WERI-Rb-1 (cell line): ENCODE measurements around the gene ZIK1.

ENCODE experiments used
- DNase-seq: peaks from one replicate; pipeline ENCODE4 v3.0.0-alpha.2; 2020
- H3K27ac ChIP-seq: fragments of 250-450 bp; sonication (Bioruptor Pico); 2 replicates; pipeline ENCODE4 v1.5.1; 2020; ENCODE audit warnings: mild to moderate bottlenecking, moderate library complexity
- H3K27me3 ChIP-seq: fragments of 250-450 bp; sonication (Bioruptor Pico); 2 replicates; pipeline ENCODE4 v1.5.1; 2021; ENCODE audit warnings: mild to moderate bottlenecking, low read depth, moderate library complexity; ENCODE audit not compliant: insufficient read depth, severe bottlenecking
- H3K36me3 ChIP-seq: fragments of 250-450 bp; sonication (Bioruptor Pico); 2 replicates; pipeline ENCODE4 v1.5.1; 2020; ENCODE audit warnings: mild to moderate bottlenecking, moderate library complexity
- H3K4me3 ChIP-seq: 2 replicates; pipeline ENCODE4 v1.5.1; 2011; ENCODE audit warnings: low read depth, mild to moderate bottlenecking, control low read depth, low read length
- H3K9me3 ChIP-seq: fragments of 250-450 bp; sonication (Bioruptor Pico); 2 replicates; pipeline ENCODE4 v1.5.1; 2021; ENCODE audit warnings: mild to moderate bottlenecking, moderate library complexity; ENCODE audit not compliant: severe bottlenecking
- CTCF ChIP-seq: IDR thresholded peaks from 2 replicates; pipeline ENCODE4 v1.5.1; 2011; ENCODE audit warnings: low read depth, mild to moderate bottlenecking, control low read depth, inconsistent platforms, low read length

The ZIK1 gene

DNA sequence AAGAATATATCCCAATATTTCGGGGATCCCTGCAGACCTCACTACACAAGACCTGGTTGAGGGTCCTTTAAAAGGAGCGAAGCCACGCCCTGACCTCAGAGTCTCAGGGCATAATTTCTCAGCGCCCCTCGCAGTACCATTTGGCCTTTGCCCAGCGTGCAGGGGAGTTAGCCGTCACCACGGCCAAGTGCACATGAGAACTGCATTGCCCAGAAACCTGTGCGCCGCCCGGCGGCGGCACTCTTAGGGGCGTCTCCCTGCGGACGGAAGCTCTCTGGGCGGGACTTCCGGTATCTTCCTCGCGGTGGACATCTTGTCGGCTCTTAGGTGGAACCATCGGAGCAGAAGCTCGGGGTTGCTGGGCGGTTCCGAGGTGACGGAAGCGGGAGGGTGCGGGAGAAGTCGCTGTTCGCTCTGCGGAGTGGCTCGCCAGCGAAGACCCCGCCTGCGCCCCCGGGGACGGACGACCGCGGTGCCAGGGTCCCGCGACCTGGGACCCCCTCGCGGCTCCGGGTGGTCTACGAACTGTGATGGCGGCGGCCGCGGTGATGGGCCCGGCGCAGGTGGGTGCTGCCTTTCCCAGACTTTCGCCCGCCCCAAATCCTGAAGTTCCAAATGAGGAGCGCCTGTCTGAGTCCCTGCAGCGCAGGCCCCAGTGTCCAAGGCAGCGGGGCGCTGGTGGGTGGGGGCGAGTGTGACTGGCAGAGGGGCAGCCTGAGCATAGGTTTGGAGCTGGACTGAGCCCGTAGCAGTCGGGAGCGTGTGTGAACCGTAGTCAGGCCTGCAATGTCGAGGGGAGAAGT lies 30.2 kb downstream of the ZIK1 start, which contains the start of gene ZNF134:
Gene ZNF134 (plus strand): TSS at position 302 of the 803 bp plus-strand sequence. CDS start 5,227 bp downstream, outside the sequence.
- Histone ChIP-seq H3K27ac (peak within 1 kb of the TSS; percentile 73), H3K27me3 (no peaks in the 10 kb centered on the region), H3K4me3 (peak within 1 kb of the TSS; percentile 99), H3K36me3 (peaks cover 46% of the 10 kb centered on the region), H3K9me3 (peaks cover 11% of the 10 kb centered on the region)
- DNase-seq = peak; percentile 92
- TF ChIP-seq CTCF = no peak

- no peak for TF ChIP-seq CTCF
- no peak for DNase-seq
- Histone ChIP-seq H3K27ac (no peak overlapping the region), H3K27me3 (no peaks in the 10 kb centered on the region), H3K36me3 (peaks cover 58% of the 10 kb centered on the region), H3K4me3 (no peak overlapping the region), H3K9me3 (peaks cover 23% of the 10 kb centered on the region)
Measured at GRCh38 chr19:57615346-57615745, 31.4 kb downstream of the ZIK1 start.

GRCh38 chr19:57620673-57621348 lies 36.9 kb downstream of the ZIK1 start:
- H3K27ac ChIP-seq = no peak overlapping the region
- TF ChIP-seq CTCF = no peak
- H3K36me3 ChIP-seq = peaks cover 85% of the 10 kb centered on the region
- H3K4me3 ChIP-seq = no peak overlapping the region
- no peak for DNase-seq
- H3K27me3 ChIP-seq = no peaks in the 10 kb centered on the region
- peaks cover 29% of the 10 kb centered on the region for H3K9me3 ChIP-seq

DNA sequence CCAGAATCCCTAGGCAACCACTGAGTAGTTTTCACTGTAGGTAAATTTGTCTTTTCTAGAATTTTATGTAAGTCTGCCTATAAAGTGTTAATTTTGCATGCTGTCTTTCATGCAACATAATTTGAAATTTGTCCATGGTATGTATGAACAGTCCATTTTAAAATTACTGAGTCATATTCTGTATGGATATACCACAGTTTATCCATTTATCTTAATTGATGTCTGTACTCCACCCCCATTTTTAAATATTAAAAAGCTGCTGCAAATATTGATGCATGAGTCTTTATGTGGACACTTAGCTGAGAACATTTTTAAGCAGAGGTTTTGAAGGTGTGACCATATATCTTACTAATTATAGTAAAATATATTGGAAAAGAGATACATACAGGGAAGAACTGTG lies 39.1 kb downstream of the ZIK1 start:
- no peak for DNase-seq
- Histone ChIP-seq H3K4me3 (no peak overlapping the region), H3K27me3 (no peaks in the 10 kb centered on the region), H3K27ac (no peak overlapping the region), H3K9me3 (peaks cover 29% of the 10 kb centered on the region), H3K36me3 (peaks cover 62% of the 10 kb centered on the region)
- TF ChIP-seq CTCF = no peak

DNA sequence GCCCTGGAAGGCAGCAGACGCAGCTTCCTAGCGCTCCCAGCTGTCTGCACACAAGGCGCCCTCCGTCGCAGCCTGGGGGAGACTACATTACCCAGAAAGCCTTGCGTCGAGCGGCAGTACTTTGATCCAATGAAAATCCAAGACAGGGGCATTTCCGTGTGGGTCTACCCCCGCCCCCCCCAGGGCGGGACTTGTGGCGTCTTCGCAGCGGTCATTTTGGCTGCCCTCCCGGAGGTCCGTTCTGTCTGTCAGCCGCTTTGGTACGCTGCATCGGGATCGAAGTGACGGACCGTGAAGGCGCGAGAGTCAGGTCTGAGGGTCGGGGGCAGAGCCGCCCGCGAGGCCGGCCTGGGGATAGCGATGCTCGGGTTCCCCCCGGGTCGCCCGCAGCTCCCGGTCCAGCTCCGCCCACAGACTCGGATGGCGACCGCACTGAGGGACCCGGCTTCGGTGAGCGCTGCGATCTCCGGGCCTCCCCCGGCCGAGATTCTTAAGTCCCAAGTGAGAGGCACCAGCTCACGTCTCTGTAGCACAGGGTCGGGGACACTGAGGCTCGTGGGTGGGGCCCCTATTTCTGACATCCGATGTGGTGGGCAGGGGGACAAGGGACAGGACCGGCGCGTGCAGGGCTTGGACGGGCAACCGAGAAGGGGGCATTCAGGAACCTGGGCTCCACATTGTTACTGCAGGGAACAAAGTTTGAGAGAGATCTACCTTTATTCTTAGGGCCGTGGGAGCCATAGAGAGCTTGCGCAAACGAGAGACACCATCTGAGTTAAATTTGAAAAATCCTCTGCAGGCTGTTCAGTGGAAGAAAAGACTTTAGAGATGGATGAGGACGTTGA lies 49.3 kb downstream of the ZIK1 start, which contains the start of gene ZNF211:
Gene ZNF211 (plus strand): TSS at position 182 of the 845 bp plus-strand sequence. CDS start 179 bp downstream, at position 361.
- TF ChIP-seq CTCF = no peak
- DNase-seq = peak; percentile 94
- H3K36me3 ChIP-seq = peaks cover 32% of the 10 kb centered on the region
- H3K27ac ChIP-seq = peak within 1 kb of the TSS; percentile 72
- H3K27me3 ChIP-seq = no peaks in the 10 kb centered on the region
- peaks cover 9% of the 10 kb centered on the region for H3K9me3 ChIP-seq
- H3K4me3 ChIP-seq = peak within 1 kb of the TSS; percentile 64
